ENCODE data around the gene SMAD3. TPM values are rescaled to one million over a fixed set of nuclear protein-coding genes. Genes with fewer than 3 reads are reported as not detected.

The SMAD3 gene
- polyA plus RNA-seq, 1 donor from 2014 or later, result 1.0 TPM

GRCh38 chr15:67176195-67176971 is 111.0 kb downstream of the SMAD3 start:
- no peaks in the 10 kb centered on the region for H3K36me3 ChIP-seq (ENCODE audit: insufficient read depth, low read length)
- H3K79me2 ChIP-seq (replicated peaks; ENCODE audit: insufficient read depth, low read length), result no peaks in the 10 kb centered on the region
- no peak overlapping the region for H3K27ac ChIP-seq (ENCODE audit: low read length)
- no peak for TF ChIP-seq SMC3 (conservative IDR thresholded peaks at IDR 0.05; ENCODE audit: poor library complexity)
- no peak for TF ChIP-seq MXI1 (conservative IDR thresholded peaks at IDR 0.05; ENCODE audit: poor library complexity, severe bottlenecking)
- TF ChIP-seq POLR2AphosphoS5 (IDR thresholded peaks at IDR 0.05), result no peak
- no peak for TF ChIP-seq TAF1 (IDR thresholded peaks at IDR 0.05; ENCODE audit: low read depth)
- TF ChIP-seq, protein P1, sequence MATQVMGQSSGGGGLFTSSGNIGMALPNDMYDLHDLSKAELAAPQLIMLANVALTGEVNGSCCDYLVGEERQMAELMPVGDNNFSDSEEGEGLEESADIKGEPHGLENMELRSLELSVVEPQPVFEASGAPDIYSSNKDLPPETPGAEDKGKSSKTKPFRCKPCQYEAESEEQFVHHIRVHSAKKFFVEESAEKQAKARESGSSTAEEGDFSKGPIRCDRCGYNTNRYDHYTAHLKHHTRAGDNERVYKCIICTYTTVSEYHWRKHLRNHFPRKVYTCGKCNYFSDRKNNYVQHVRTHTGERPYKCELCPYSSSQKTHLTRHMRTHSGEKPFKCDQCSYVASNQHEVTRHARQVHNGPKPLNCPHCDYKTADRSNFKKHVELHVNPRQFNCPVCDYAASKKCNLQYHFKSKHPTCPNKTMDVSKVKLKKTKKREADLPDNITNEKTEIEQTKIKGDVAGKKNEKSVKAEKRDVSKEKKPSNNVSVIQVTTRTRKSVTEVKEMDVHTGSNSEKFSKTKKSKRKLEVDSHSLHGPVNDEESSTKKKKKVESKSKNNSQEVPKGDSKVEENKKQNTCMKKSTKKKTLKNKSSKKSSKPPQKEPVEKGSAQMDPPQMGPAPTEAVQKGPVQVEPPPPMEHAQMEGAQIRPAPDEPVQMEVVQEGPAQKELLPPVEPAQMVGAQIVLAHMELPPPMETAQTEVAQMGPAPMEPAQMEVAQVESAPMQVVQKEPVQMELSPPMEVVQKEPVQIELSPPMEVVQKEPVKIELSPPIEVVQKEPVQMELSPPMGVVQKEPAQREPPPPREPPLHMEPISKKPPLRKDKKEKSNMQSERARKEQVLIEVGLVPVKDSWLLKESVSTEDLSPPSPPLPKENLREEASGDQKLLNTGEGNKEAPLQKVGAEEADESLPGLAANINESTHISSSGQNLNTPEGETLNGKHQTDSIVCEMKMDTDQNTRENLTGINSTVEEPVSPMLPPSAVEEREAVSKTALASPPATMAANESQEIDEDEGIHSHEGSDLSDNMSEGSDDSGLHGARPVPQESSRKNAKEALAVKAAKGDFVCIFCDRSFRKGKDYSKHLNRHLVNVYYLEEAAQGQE (IDR thresholded peaks at IDR 0.05; ENCODE audit: borderline replicate concordance), result no peak
- TF ChIP-seq RAD21 (conservative IDR thresholded peaks at IDR 0.05), result no peak
- no peak for TF ChIP-seq EP300 (conservative IDR thresholded peaks at IDR 0.05; ENCODE audit: poor library complexity, severe bottlenecking)
- no peak for TF ChIP-seq EZH2 (IDR thresholded peaks at IDR 0.05; ENCODE audit: borderline replicate concordance, insufficient read depth, low read length, poor library complexity, severe bottlenecking)
- TF ChIP-seq, protein P2, sequence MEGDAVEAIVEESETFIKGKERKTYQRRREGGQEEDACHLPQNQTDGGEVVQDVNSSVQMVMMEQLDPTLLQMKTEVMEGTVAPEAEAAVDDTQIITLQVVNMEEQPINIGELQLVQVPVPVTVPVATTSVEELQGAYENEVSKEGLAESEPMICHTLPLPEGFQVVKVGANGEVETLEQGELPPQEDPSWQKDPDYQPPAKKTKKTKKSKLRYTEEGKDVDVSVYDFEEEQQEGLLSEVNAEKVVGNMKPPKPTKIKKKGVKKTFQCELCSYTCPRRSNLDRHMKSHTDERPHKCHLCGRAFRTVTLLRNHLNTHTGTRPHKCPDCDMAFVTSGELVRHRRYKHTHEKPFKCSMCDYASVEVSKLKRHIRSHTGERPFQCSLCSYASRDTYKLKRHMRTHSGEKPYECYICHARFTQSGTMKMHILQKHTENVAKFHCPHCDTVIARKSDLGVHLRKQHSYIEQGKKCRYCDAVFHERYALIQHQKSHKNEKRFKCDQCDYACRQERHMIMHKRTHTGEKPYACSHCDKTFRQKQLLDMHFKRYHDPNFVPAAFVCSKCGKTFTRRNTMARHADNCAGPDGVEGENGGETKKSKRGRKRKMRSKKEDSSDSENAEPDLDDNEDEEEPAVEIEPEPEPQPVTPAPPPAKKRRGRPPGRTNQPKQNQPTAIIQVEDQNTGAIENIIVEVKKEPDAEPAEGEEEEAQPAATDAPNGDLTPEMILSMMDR (IDR thresholded peaks at IDR 0.05; ENCODE audit: poor library complexity, severe bottlenecking), result no peak
- H3F3A ChIP-seq (ENCODE audit: insufficient read depth, low read length, poor library complexity, severe bottlenecking), result no peaks in the 10 kb centered on the region
- H3K4me2 ChIP-seq (ENCODE audit: low read length), result no peak overlapping the region
- no peaks in the 10 kb centered on the region for H3K9me2 ChIP-seq (ENCODE audit: insufficient read depth, low read length)
- no peak overlapping the region for H3K9ac ChIP-seq (ENCODE audit: low read length)
- no peak overlapping the region for H3K4me3 ChIP-seq (ENCODE audit: low read length)
- no peak overlapping the region for H2AFZ ChIP-seq (ENCODE audit: low read depth, low read length)
- no peaks in the 10 kb centered on the region for H3K9me3 ChIP-seq (ENCODE audit: low read length)
- H4K20me1 ChIP-seq (ENCODE audit: insufficient read depth), result no peaks in the 10 kb centered on the region
- H3K27me3 ChIP-seq (ENCODE audit: insufficient read depth, low read depth, low read length), result no peaks in the 10 kb centered on the region

DNA sequence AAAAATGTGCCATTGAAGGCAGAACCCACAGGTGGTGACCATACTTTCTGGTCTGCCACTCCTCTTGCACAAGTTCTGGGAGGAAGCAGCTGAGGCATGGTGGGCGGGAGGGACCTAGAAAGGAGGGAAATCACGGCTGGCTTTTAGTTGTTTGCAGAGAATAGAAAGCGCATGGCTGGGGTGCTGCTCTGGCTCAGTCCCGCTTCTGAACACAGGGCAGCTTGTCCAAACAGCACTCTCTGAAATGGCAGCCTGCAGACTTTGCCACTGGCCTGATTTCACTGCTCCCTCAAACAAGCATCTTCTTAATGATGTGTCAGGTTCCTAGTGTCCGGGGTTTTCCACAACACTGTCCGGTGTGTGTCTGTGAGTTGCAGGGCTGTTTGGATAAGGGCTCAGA is 112.3 kb downstream of the SMAD3 start:
- Histone ChIP-seq H3K36me3 (ENCODE audit: insufficient read depth, low read length) (no peaks in the 10 kb centered on the region), H3K9ac (ENCODE audit: low read length) (no peak overlapping the region), H2AFZ (ENCODE audit: low read depth, low read length) (no peak overlapping the region), H3K9me3 (ENCODE audit: low read length) (no peaks in the 10 kb centered on the region), H3K9me2 (ENCODE audit: insufficient read depth, low read length) (no peaks in the 10 kb centered on the region), H3K27me3 (ENCODE audit: insufficient read depth, low read depth, low read length) (no peaks in the 10 kb centered on the region), H3K4me2 (ENCODE audit: low read length) (no peak overlapping the region), H3K27ac (ENCODE audit: low read length) (no peak overlapping the region), H3K79me2 (replicated peaks; ENCODE audit: insufficient read depth, low read length) (no peaks in the 10 kb centered on the region), H3F3A (ENCODE audit: insufficient read depth, low read length, poor library complexity, severe bottlenecking) (no peaks in the 10 kb centered on the region), H3K4me3 (ENCODE audit: low read length) (no peak overlapping the region), H4K20me1 (ENCODE audit: insufficient read depth) (no peaks in the 10 kb centered on the region)
- TF ChIP-seq TAF1 (IDR thresholded peaks at IDR 0.05; ENCODE audit: low read depth), result no peak
- TF ChIP-seq RAD21 (conservative IDR thresholded peaks at IDR 0.05), result no peak
- TF ChIP-seq EP300 (conservative IDR thresholded peaks at IDR 0.05; ENCODE audit: poor library complexity, severe bottlenecking), result no peak

Measured in neural cell (in vitro differentiated cells).